ENCODE data around the gene NHSL1.

NHSL1 gene

GRCh38 chr6:138523347-138524210, 24.3 kb upstream of the NHSL1 start:
- DNase-seq = no peak

DNA sequence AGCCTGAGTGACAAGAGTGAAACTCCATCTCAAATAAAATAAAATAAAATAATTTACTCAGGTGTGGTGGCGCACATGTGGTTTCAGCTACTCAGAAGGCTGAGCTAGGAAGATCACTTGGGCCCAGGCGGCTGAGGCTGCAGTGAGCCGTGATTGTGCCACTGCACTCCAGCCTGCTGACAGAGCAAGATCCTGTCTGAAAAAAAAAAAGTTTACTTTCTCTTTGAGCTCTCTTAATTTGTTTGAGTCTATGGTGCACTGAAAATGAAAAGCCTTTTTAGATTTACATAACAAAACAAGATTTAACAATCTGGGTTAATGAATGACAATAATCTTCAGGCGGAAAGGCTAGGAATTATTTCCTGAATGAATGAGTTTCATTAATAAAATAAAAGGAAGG, 23.3 kb upstream of the NHSL1 start:
- no peak for DNase-seq

DNA sequence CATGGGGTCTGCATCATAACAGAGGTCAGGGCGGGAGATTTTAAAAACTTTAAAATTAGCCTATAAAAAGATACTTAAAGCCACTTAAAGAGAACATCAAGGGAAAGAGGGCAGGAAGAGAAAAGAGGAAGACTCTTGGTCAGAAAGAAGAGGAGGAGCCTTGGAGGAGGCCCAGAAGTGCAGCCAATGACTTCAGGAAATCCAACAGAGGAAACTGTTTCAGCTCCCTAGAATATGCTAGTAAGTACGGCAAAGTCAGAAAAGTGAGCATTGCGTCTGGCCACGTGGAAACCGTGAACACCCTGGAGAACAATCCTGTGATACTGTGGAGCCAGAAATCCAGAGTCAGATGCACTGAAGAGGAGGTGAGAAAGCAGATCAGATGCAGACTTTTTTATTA, 22.5 kb upstream of the NHSL1 start:
- DNase-seq = no peak

GRCh38 chr6:138520463-138520862, 21.2 kb upstream of the NHSL1 start:
- DNase-seq = no peak

GRCh38 chr6:138518054-138518453, 18.8 kb upstream of the NHSL1 start:
- DNase-seq = no peak

DNA sequence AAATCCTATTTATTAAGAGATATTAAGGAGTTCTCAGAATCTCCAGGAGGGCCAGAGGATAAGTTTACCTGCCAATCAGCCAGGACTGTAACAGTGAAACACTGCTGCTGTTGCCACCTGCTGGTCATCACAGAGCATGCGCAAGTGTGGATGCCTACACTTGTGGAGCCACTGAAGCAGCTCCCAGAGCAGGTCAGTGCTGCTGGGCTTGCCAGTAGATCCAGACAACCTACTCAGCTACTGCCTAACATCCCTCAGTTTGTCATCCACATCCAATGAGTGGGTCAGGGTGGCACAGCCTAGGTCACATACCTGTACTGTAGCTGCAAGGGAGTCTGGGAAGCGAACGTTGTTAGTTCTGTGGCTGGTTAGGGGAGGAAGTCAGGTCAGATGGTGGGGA, 18.3 kb upstream of the NHSL1 start:
- DNase-seq = no peak

DNA sequence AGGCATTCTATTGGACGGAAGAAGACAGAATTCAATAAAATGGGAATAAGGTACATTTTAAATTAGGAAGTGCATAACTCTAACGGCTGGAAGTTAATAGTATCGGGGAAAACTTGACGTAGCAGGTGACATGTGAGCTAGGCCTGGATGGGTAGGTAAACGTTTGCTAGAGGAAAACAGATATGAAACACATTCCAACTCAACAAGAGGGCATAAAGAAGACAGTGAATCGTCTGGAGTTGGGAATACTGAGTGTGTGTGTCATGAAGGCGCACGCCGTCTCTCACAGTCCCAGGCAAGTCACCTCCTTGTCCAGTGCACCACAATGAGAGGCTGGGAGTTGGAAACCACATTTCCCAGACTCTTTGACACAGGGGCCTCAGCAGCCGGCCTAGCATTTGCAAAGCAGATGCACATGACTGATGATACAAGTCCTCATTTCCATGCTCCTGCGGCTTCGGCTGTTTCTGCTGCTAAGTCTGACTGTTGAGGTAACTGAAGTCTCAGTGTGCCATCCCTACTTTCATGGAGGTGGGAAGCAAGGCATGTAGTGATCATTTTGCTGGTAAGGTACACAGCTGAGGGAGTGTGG, 16.5 kb upstream of the NHSL1 start:
- DNase-seq = no peak

- DNase-seq = no peak
These were observed 15.7 kb upstream of the NHSL1 start for GRCh38 chr6:138514860-138515540.

GRCh38 chr6:138512609-138513008, 13.3 kb upstream of the NHSL1 start:
- no peak for DNase-seq

GRCh38 chr6:138510093-138510492, 10.8 kb upstream of the NHSL1 start:
- no peak for DNase-seq

GRCh38 chr6:138509371-138509770, 10.1 kb upstream of the NHSL1 start:
- peak; percentile 28 for DNase-seq

- DNase-seq = no peak
These were observed 9.3 kb upstream of the NHSL1 start for GRCh38 chr6:138508676-138508988.

- DNase-seq = no peak
These were observed 8.8 kb upstream of the NHSL1 start for GRCh38 chr6:138507977-138508675.

- no peak for DNase-seq
These were observed 5.7 kb upstream of the NHSL1 start for GRCh38 chr6:138504764-138505689.

DNA sequence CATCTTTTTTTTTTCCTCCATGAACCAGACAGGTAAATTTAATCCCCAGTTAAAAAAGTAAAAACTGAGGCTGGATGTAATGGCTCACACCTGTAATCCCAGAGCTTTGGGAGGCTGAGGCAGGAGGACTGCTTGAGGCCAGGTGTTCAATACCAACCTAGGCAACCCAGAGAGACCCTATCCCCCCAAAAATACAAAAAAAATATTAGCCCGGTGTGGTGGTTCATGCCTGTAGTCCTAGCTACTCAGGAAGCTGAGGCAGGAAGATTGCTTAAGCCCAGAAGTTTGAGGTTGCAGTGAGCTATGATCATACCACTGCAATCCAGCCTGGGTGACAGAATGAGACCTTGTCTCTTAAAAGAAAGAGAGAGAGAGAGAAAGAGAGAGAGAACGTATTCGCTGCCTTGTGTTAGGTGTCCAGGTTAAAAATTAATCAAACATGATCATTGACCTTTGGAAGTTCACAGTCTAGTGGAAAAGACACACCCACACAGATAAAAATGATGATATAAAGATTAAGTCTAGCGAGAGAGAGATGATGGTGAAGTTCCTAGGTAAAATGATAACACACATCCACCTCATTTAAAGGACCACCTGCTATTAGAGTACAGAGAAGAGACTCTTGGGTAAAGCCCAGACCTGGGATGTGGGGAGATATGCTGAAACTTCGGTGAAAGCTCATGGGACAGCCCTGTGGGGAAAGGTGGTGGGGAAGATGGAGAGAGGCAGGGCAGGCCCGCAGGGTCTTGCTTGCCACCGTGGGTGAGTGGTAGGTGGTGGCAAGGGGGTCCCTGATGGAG, 4.8 kb upstream of the NHSL1 start:
- no peak for DNase-seq

DNA sequence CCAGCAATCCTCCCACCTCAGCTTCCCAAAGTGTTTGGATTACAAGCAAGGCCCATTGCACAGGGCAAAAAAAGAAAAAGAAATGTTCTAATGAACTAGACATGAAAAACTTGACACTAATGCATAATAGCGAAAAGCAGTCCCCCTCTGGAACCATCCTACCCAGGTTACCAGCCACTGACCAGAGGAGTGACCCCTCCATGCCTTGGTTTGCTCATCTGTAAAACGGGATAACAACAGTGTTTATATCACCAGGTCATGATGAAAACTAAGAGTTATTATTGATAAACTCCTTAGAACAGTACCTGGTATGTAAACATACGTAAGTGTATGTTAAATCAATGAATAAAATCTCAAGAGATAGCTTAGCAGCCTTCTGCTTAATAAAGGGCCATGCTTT, 3.3 kb upstream of the NHSL1 start:
- DNase-seq = no peak

DNA sequence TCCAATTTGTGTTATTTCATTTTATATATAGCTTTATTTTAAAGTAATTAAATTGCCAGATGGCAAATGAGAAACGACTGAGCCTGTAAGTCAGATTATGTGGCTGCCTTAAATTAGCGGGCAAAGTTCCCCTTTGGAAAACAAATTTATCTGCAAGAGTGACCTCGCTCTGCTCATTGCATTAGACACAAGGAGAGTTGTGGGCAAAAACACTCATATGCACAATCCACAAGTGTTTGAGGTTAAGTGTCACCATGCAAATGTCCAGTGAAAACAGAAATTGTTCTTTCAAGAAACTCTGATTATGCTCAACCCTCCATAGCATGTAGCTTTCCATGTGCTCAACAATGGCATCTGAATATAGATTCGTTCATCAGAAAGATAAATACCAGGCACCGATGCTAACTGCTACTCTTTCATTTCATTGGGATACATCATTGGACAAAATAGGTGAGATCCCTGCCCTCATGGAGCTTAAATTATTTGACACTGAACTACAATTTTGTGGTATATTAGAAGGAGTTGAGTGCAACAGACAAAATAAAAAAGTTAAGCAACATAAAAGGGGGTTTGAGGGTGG, 1.7 kb upstream of the NHSL1 start:
- no peak for DNase-seq

DNA sequence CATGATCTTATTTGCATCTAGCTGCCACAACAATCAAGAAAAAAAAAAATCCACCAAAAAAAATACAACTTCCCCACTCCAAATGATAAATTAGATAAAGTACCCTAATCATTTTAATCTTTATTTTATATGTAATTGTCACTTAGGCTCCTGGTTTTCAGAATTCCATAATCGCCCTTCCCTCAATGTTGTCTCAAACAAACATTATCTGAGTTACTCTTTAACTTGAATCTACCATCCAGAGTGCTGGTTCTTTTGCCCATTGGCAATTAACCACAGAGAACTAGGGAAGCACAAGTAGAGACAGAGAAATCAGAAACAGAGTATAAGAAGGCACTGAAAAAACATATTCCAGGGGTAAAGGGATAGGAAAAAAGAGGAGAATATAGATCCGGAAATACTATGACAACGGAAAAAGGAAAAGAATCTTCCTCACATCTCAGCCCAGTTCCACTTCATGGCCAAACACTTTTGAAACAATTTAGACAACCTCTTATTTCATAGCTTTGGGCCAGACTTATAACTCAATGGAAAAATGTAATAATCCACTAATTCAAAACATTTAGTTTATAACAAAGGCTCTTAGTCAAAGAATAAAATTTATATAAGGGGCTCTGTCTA, 861 bp upstream of the NHSL1 start:
- no peak for DNase-seq

DNA sequence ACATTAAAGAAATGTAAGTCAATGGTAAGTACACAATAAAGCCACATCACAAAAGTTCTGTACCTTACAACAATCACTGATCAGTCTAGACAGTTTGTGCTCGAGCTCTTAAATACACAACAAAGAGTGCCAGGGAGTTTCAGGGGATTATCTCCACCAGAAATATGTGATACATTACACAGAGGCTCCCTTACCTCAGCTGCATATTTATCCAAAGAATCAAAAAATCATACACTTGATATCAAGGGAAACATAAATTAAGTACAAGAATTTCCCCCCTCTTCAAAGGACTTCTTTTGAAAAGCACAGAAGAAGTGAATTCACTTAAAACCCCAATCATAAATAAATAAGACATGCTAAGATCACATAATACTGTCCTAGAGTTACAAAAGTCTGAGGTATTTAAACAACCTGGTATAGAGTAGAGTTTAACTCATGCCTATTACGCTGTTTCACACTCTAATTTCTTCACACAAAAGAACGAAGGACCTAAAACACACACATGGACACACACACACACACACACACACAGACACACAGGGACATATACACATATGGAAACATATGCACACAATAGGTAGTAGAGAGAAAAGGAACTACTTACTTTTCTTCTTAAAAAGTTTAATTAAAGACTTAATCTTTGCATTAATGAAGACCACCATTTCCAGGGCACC, 528 bp downstream of the NHSL1 start:
- no peak for DNase-seq

GRCh38 chr6:138497286-138497685, 2.0 kb downstream of the NHSL1 start:
- DNase-seq = no peak

Data from NCI-H1436 (cell line).